Left colon (tissue), 2 donors: ENCODE results near the gene ZDHHC1. TPM values are rescaled to one million over a fixed set of nuclear protein-coding genes. Genes with fewer than 3 reads are reported as not detected.

Experiments
- ATAC-seq: fragments of 200-7000 bp; cut with Tn5 transposase; one replicate; pipeline ENCODE4 v1.9.1; 2020; ENCODE audit warnings: mild to moderate bottlenecking, moderate library complexity
- DNase-seq, 2 donors: peaks; one replicate each; pipeline ENCODE4 v3.0.0-alpha.2; 2020
- intact Hi-C, 2 donors: fragments of 100-400 bp; cut with DNase I in 1 of 2; cut with micrococcal nuclease in 1 of 2; formaldehyde crosslinking; loops; one replicate each; pipeline versions ENCODE4 v1.11.2 to v1.14.0; 2022; cut with DNase I, micrococcal nuclease
- total RNA-seq, 2 donors: library from RNA; stranded (reverse); fragmentation: NEBNext Ultra II Directional; extraction: Animal tissue kit (Norgen Biotek cat#: 25700); gene quantifications; one replicate each; pipeline ENCODE4 v1.2.1, GENCODE V29; 2021
- donor health status: DM: no; HTN: no; CAD: no.
- donor health status: DM: yes; HTN: yes; CAD: no.

Gene ZDHHC1
- total RNA-seq, 2 donors from 2014 or later = 10.7 to 12.5 TPM

DNA sequence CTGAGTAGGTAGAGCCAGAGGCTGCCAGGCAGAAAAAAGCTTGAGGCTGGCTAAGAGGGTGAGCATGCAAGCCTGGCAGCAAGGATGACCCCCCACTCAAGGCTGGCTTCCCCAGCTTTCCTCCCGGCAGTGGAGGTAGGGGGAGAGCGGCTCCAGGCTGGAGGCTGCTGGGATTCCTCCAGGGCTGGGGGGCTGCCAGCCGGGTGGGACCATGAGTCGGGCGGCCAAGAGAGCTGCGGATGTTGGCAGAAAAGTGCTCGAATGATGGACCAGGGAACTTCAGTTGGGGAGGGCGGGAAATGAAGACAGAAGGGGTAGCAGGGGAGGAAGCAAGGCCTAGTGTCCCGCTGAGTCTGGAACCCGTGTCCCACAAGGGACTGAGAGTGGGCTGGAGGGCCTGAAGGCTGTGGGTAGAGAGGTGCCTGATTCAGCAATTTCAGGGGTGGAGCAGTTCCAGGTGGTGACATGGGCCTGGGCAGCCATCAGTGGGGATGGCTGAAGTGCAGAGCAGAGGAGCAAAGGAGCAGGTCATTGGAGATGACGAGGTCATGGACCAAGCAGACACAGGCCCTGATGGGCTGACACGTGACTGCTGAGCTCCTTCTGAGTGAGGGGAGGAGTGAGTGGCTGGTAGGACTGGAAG is 34.9 kb upstream of the ZDHHC1 start:
- intact Hi-C loops = no loop called here
- DNase-seq = peak; percentile 24 to 26
- ATAC-seq = no peak

DNA sequence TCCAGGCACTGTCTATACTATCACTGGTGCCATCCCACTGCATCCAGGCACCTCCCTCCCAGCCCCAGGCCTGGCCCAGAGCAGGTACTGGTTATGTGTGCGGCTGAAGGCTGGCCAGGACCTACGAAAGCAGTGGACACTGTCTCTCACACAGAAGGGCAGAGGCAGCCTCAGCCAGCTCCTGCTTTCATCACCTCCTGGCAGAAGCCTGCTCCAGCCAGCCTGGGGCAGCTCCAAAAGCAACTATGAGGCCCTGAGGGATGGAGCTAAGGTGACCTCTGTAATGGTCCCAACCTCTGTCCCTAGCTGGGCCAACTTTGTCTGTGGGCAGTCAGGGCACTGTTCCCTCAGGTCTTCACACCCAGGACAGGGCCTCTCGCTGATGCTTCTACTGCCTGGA is 33.5 kb upstream of the ZDHHC1 start:
- intact Hi-C loops = no loop called here
- ATAC-seq = no peak
- peak in 1 of 2 donors; percentile 15 for DNase-seq

- intact Hi-C loops = no loop called here
- ATAC-seq = no peak
- no peak for DNase-seq
Measured at GRCh38 chr16:67449336-67449735, 33.1 kb upstream of the ZDHHC1 start.

- DNase-seq = peak in 1 of 2 donors; percentile 51
- ATAC-seq = peak; percentile 63
- intact Hi-C loops = no loop called here
Measured at GRCh38 chr16:67448580-67448979, 32.3 kb upstream of the ZDHHC1 start.

- DNase-seq (peak in 1 of 2 donors; percentile 80), ATAC-seq (peak; percentile 44)
- intact Hi-C loops = no loop called here
Measured at GRCh38 chr16:67447508-67448076, 31.3 kb upstream of the ZDHHC1 start.

DNA sequence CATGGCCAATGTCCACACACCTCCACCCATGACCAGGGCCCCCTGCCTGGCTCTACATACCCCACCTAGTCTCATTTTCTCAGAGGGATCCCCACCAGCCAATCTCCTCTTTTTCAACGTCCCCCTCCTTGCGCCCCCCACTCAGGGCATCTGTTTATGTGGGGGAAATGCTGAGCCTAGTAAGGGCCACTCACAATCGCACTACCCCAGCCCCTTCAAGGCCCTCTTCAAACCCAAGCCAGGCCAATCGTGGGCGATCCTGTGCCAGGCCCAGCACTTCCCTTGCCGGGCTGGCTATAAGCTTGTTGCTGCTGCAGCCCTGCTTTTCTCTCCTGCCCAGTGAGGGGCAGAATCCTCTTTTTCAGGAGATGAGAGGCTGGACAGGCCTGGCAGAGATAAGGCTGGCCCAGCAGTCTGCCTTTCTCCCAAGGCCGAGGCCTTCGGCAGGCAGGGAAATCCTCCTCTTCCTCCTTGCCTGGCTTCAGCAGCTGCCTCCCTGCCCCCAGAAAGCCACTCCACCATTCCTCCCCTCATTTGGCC is 30.8 kb upstream of the ZDHHC1 start:
- DNase-seq (peak in 1 of 2 donors; percentile 24), ATAC-seq (no peak)
- intact Hi-C loops = no loop called here

- DNase-seq (peak; percentile 76 to 78), ATAC-seq (peak; percentile 31)
- intact Hi-C loops = no loop called here
Measured at GRCh38 chr16:67445913-67446907, 29.9 kb upstream of the ZDHHC1 start.

GRCh38 chr16:67445441-67445912 is 29.2 kb upstream of the ZDHHC1 start:
- ATAC-seq = no peak
- peak in 1 of 2 donors; percentile 23 for DNase-seq

DNA sequence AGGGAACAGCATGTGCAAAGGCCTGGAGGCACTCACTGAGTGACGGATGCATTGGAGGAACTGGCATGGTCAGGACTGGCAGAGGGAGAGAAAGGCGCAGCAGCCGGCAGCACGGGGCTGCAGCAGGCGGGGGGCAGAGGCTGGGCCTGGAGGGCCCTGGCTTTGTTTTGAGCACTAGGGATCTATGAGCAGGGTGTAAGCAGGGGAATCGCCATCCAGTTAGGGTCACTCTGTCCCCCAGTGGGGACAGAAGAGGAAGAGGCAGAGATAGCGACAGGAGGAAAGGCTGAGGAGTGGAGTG is 28.8 kb upstream of the ZDHHC1 start:
- intact Hi-C loops = no loop called here
- DNase-seq (no peak), ATAC-seq (no peak)

More at GRCh38 chr16:67445441-67445912, 29.2 kb upstream of the ZDHHC1 start:
- intact Hi-C loops = no loop called here

- DNase-seq (peak in 1 of 2 donors; percentile 7), ATAC-seq (no peak)
- intact Hi-C loops = no loop called here
Measured at GRCh38 chr16:67444259-67445125, 28.2 kb upstream of the ZDHHC1 start.

- intact Hi-C loops = no loop called here
- peak in 1 of 2 donors; percentile 26 for DNase-seq
- ATAC-seq = no peak
Measured at GRCh38 chr16:67443265-67443664, 27.0 kb upstream of the ZDHHC1 start.

- ATAC-seq = no peak
- DNase-seq = peak in 1 of 2 donors; percentile 17
- intact Hi-C loops = no loop called here
Measured at GRCh38 chr16:67442581-67443255, 26.4 kb upstream of the ZDHHC1 start.

- intact Hi-C loops = no loop called here
- DNase-seq = peak in 1 of 2 donors; percentile 16
- ATAC-seq = no peak
Measured at GRCh38 chr16:67441907-67442306, 25.6 kb upstream of the ZDHHC1 start.

GRCh38 chr16:67441271-67441753 is 25.0 kb upstream of the ZDHHC1 start:
- peak; percentile 79 for ATAC-seq
- intact Hi-C loops = no loop called here
- DNase-seq = peak; percentile 96 to 98

- intact Hi-C loops = no loop called here
- ATAC-seq (peak; percentile 1), DNase-seq (peak in 1 of 2 donors; percentile 39)
Measured at GRCh38 chr16:67438824-67439393, 22.6 kb upstream of the ZDHHC1 start.

- no peak for ATAC-seq
- no peak for DNase-seq
- intact Hi-C loops = no loop called here
Measured at GRCh38 chr16:67438098-67438791, 22.0 kb upstream of the ZDHHC1 start.

DNA sequence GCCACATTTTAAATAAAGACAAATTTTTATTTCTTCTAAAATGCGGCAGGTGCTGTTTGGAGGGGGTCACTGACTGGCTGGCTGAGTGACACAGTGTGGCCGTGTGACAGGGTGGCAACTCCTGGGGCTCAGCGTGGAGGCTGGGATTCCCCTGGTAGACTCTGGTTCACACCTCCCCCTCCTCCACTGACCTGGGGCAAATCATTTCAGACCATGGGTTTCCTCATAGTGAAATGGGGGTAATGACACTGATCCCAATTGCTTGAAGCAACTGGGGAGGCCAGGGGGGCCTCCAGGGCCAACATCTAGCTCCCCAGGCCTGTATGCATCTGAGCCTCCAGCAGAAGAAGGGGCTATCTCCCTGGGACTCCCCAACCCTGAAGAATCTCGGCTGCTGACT is 21.2 kb upstream of the ZDHHC1 start:
- intact Hi-C loops = no loop called here
- ATAC-seq (no peak), DNase-seq (no peak)
